Stomach (tissue), 4 donors: Measurements from ENCODE around the gene SMIM17.

Source experiments
- CTCF ChIP-seq, 7 experiments: fragments of 450-650 bp in 4 of 7; fragments of 200-600 bp in 3 of 7; sonication (generic) in 3 of 7; IDR thresholded peaks; one replicate each; pipeline ENCODE4 v1.5.1; 2016 to 2019; ENCODE audit warnings: antibody characterized with exemption in 7 of 7, control low read depth in 2 of 7, mild to moderate bottlenecking in 1 of 7
- EP300 ChIP-seq: sonication (generic); formaldehyde crosslinking; IDR thresholded peaks from one replicate; pipeline ENCODE4 v1.6.1; 2017; ENCODE audit warnings: antibody characterized with exemption
- POLR2A ChIP-seq, 4 donors: fragments of 450-650 bp; IDR thresholded peaks; one replicate each; pipeline ENCODE4 v1.6.1; 2016; ENCODE audit warnings: antibody characterized with exemption in 4 of 4, control low read depth in 2 of 4, mild to moderate bottlenecking in 1 of 4, moderate library complexity in 1 of 4
- POLR2AphosphoS5 ChIP-seq, 3 donors: sonication (generic); formaldehyde crosslinking; IDR thresholded peaks; one replicate each; pipeline ENCODE4 v1.6.1; 2016; ENCODE audit warnings: antibody characterized with exemption in 3 of 3

GRCh38 chr19:56633021-56633420 lies 9.9 kb upstream of the SMIM17 start:
- TF ChIP-seq CTCF (IDR thresholded peaks at IDR 0.05) = no peak
- no peak for TF ChIP-seq POLR2AphosphoS5 (IDR thresholded peaks at IDR 0.05)
- no peak for TF ChIP-seq POLR2A (IDR thresholded peaks at IDR 0.05)
- TF ChIP-seq EP300 = no peak
